Glomerular visceral epithelial cell (primary cell): ENCODE measurements around the gene PAPLN.

ENCODE experiments used
- DNase-seq: peaks from one replicate; pipeline ENCODE4 v3.0.0-alpha.2; 2016; ENCODE audit errors: extremely low spot score

Gene PAPLN

DNA sequence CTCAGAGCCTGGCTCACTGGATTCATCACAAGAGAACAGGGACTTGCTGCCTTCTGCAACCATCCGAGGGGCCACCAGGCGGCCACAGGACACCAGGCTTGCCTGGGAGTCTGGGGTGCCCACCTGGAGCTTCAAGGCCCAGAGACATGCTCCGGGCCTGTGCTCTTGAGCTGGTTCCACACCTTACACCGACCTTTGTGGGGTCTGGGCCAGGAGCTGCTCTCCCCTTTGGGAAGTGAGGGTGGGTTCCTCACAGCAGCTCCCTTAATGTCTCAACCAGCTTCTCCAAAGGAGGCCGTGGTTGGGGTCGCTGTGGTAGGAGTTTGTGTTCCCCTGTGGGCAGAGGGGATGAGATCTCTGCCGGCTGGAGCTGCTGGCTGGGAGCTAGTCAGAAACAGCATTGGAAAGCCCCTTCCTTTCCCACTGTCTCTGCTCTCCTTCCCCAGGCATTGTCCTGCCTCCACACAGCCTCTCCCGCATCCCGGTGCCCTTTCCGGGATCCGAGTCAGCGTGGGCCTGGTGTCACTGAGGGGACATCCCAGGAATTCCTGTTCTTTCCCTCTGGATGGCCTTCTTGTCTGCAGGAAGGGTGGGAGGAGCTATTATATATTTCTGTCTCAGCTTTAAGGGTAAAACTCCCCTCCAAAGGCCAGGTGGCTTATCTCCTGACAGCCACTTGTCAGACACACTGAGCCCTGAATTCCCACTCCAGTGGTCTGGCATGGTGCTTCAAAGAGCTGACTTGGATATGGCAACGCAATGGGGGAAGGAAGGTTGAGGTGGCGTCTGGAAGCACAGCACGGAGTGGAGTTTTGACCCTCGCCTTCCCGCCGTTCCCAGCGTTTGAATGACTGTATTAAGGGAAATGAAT lies 5.1 kb upstream of the PAPLN start:
- peak; percentile 54 for DNase-seq

- no peak for DNase-seq
Measured at GRCh38 chr14:73232984-73233383, 4.3 kb upstream of the PAPLN start.

DNA sequence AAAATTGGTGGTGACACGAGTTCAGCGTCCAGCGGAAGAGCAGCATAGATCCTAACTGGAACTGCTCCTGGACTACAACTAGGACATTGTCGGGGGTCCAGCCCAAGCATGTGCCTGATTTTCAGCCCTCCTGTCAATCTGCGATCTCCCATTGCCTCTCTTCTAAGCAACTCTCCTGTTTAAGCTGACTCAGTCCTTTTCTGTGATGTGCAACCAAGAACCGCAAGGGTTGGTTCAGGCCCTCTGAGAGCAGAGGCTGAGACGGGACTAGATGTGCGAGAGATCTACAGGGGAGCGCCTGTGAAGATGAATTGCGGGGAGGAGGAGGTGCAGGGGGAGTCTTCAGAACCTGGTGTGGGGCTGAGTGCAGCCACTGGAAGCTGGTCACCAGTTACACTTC lies 3.7 kb upstream of the PAPLN start:
- DNase-seq, result no peak

DNA sequence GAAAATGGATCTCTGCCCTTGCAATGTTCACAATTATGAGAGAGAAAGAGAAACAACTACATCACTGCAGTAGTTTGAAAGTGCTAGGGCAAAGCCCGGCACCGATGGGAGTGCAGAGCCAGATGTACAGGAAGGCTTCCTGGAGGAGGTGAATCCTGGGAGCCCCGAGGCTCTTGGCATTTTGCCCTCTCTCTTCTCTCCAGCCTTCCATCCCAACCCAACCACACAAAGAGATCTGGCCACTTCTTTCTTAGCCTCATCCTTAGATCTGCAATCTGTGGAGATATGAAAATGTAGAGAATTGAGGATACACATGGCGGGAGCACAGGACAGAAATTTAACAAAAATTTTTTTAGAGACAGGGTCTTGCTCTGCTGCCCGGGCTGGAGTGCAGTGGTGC lies 3.3 kb upstream of the PAPLN start:
- DNase-seq, result no peak

DNA sequence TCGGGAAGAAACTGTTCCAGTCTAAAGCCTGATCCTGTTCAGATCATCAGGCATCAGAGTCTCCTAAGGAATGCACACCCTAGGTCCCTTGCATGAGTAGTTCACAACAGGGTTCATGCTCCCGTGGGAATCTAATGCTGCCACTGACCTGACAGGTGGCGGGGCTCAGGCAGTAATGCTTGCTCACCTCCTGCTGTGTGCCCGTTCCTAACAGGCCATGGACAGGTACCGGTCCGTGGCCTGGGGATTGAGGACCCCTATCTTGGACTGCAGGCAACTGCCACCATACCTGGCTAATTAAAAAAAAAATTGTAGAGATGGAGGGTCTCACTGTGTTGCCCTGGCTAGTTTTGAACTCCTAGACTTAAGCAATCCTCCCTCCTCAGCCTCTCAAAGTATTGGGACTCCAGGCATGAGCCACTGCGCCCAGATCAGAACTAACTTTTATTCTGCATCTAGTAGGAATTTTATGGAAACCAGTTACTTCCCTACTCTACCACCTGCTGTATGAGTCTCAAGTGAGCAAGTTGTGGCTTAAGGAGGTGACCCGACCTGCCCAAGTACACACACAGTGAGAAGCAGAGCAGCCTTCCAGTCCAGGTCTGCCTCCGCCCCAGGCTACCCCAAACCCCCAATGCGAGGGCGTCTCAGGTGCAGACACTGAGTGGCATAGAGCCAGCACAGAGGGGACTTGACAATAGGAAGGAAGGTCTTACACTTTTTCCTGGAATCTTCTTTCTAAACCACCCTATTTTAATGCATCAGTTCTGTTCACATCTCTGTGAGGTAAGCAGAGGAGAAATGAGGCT lies 2.5 kb upstream of the PAPLN start:
- DNase-seq, result no peak

- no peak for DNase-seq
Measured at GRCh38 chr14:73235531-73236155, 1.7 kb upstream of the PAPLN start.

DNA sequence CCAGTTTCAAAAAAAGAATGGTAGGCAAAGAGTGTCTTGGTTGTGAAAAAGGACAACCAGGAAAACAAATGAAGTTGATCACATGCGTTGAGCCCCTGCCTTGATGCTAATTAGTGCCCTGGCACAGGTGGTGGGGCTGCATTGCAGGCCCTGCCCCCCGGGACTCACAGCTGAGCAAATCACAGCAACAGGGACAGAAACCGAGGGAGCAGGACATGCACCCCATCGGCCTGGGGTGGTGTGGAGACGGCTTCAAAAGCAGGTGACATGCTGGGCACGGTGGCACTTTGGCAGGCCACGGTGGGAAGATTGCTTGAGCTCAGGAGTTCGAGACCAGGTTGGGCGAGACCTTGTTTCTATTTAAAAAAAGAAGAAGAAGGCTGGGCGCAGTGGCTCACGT lies 1.1 kb upstream of the PAPLN start:
- DNase-seq, result no peak

DNA sequence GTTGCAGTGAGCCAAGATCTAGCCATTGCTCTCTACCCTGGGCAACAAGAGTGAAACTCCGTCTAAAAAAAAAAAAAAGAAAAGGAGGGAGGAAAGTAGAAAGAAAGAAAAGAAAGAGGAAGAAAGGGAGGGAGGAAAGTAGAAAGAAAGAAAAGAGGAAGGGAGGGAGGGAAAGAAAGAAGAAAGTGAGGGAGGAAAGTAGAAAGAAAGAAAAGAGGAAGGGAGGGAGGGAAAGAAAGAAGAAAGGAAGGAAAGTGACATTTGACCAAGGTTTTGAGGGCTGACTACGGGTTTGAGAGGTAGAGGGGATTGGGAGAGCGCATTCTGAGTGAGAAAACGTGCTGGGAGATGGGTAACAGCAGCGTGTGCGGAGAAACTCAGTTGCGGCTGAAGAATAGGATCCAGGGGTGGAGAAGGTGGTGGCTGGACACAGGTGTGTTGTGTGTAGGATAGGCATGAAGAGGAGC lies 521 bp upstream of the PAPLN start:
- no peak for DNase-seq

DNA sequence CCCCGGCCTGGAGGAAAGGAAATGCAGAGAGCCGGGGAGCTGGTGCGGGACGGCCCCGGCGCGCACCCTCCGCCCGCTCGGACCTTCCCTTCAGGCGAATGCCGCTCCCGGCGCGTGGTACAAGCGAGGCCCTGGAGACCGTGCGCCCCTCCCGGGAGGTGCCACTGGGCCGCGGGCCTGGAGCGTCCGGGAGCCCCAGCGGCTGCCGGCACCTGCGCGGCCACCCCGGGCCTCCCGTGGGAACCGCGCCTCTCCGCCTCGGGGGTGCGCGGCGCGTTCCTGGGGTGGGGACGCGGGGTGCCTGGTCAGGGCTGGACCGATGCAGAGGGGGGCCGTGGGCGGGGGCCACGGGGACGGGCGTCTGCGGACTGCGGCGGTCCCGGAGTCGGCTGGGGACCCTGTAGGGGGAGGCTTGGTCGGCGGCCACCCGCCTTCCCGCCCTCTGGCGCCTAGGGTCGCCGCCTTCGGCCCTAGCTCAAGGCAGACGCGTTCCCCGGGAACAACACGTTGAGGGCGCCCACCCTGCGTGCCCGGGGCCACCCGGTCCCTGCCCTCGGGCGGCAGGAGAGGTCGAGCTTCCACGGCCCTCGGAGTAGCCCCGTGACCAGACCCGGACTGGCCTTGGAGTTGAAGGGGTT lies 599 bp downstream of the PAPLN start:
- no peak for DNase-seq

DNA sequence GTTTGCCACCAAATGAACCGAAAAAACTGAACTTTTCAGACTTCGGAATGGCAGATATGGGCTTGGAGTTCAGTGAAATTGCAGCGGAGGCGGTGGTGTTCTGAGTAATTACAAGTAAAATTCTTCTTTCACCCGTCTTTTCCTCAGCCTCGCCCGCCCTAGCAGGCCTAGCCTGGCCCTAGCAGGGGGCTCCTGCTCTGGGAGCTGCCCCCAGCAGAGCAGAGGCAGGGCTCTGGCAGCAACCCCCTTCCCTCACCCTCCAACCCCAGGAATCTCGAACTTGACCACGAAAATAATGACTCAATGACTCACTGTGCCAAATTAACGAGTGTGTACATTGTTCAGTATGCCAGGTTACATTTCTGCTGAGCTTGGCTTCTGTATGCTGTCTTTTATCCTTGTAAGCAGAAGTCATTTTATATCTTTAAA lies 1.1 kb downstream of the PAPLN start:
- DNase-seq, result peak; percentile 91

- no peak for DNase-seq
Measured at GRCh38 chr14:73238941-73239340, 1.6 kb downstream of the PAPLN start.

- peak; percentile 28 for DNase-seq
Measured at GRCh38 chr14:73239393-73240241, 2.3 kb downstream of the PAPLN start.

DNA sequence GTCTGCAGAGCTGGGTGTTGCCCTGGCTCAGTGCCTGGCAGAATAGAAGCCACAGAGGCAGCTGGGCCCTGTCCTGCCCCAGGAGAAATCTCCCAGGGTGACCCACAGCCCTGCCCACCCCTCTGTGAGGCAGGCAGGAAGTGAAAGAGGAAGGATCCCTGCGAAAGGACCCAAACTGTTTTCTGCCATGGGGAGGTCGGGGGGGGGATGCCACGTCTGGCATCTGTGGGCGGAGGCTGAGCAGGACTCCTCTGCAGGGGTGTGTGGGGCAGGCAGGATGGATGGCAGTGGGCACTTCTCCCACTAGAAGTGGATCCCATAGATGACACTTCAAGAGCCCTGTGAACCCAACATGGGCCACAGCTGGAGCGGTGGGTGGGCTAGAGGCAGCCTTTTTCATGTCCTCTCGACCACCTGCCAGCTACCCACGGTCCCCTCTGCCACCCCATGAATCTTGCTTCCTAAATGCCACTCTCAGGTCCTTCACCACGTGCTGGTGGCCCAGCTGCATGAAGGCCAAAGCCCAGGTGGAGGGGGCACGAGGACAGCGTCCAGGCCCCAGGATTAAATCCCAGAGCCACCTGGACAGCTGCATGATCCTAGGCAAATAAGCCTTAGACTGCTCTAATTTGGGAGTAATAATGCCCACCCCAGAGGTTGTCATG lies 3.6 kb downstream of the PAPLN start:
- DNase-seq, result peak; percentile 41

GRCh38 chr14:73241481-73242165 lies 4.3 kb downstream of the PAPLN start:
- DNase-seq, result peak; percentile 88

- DNase-seq, result peak; percentile 78
Measured at GRCh38 chr14:73242357-73242901, 5.1 kb downstream of the PAPLN start.

- DNase-seq, result no peak
Measured at GRCh38 chr14:73243341-73243740, 6.0 kb downstream of the PAPLN start.

DNA sequence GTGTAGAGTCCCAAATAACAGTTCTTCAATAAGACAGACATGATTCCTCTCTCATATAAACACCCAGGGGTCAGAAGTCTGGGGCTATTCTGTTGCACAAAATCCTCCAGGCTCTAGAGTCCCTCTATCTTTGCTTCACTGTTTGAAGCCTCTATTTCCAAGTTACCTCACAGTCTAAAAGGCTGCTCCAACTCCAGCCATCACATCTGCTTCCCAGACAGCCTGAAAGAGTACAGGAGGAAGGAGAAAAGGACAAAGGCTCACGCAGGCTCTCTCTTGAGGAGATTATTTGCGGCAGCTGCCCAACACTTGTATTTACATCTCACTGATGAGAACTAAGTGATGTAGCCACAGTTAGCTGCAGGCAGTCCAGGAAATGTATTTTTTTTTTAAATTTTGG lies 6.4 kb downstream of the PAPLN start:
- DNase-seq, result no peak

- no peak for DNase-seq
Measured at GRCh38 chr14:73244541-73245290, 7.4 kb downstream of the PAPLN start.
